ENCODE results near the gene ARRDC4.

GRCh38 chr15:97933589-97933988, 26.9 kb upstream of the ARRDC4 start:
- TF ChIP-seq POLR2A (IDR thresholded peaks at IDR 0.05) (no peak), CTCF (IDR thresholded peaks at IDR 0.05) (no peak)

Data from esophagus squamous epithelium (tissue), 4 donors.